Stimulated activated CD4-positive, alpha-beta T cell treated with anti-CD3 and anti-CD28 coated beads, Interleukin-12 subunit alpha, Interleukin-12 subunit beta, amount 100 ng/mL, for 48 hours (primary cell): Measurements from ENCODE around the gene PAX5.

Experiments
- DNase-seq, 3 donors: peaks; one replicate each; pipeline ENCODE4 v3.0.0-alpha.2; 2020; ENCODE audit warnings: low read depth in 2 of 3, low spot score in 1 of 3

Gene PAX5

DNA sequence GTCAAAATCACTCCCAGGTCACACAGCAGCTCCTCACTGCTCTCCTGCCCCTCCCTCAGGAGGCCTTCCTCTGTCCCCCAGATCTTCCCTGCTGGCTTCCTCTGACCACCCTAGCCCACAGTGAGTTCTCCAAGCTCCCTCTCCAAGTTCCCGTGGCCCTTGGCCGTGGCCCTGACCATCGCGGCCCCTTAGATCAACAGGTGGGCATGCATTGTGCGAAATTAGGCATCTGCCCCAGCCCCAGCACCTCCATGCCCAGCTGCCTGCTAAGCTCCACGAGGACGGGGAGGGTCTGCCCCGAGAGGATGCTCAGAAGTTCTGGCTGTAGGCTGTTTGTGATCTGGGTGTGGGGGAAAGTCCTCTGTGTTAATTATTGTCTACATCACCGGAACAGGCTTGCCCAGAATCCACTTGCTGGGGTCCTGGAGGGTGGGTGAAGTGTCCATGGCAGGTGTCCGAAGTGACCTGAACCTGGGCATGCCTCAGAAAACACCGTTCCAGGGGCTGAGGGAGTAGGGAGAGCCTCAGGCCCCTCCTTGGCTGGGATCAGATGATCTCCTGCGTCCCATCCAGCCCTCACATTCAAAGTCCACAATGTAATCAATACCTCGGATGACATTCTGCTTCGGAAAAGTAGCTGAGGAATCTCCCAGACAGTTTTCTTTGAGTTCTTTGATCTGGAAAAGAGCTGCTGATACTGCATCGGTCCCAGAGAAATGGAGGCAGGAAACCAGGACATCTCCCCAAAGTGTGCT is 194.8 kb downstream of the PAX5 start:
- no peak for DNase-seq

DNA sequence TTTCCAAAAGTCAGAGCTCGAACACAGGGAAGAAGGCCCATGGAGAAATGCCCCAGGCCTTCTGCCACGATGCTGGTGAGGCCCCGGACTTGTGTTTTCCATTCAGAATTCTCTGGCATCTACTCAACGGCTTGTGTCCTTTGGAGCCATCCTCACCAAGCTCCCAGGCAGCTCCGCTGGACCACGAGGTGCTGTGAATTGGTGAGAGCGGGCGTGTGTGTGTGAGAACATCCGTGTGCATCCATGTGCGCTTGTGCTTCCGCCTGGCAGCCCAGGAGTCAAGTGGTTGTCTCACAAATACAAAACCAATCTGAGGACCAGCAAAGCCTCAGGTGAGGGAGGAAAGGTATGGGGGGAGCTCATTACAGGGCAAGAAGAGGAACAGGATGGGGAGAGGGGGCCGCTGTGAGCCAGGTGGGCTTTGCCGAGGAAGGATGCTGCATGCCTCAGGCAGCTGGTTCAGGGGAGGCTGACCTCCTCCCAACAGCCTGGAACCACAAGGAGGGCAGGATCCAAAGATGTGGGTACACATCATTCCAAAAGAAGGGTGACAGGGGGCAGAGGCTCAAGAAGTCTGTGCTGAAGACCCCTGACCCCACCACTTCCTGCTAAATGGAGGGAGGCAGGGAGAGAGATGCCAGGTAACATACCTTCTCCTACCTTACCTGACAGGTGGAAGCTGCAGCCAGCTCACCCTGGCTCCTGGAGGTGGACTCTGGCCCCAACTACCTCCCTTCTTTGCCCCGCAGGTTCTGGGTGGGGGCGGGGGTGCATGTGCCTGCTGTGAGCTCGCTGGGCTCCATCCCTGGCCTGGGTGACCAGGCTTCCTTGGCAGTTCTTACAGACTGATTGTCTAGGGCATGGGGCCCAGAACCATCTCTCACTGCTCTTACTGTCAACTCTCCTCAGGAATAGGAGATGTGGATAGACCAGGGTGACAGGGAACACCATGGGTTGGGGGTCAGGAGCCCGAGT is 196.3 kb downstream of the PAX5 start:
- DNase-seq: no peak

DNA sequence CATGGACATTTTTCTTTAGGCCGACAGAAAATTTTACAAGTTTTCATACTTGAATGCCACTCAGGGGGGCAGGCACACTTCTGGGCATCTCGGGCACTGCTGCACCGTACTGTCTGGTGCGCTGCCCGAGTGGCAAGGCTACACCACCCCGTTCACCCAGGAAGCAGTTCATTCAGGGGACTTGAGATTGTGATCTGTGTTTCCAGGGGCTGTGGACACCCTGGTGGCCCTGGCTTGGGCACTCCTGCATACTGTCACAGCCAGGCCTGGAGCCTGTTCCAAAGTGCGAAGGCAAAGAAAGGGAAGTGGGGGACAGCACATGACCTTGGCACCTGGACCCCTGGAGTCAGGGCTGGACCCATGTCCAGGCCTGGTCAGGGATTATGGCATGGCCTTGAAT is 197.6 kb downstream of the PAX5 start:
- DNase-seq: no peak

DNA sequence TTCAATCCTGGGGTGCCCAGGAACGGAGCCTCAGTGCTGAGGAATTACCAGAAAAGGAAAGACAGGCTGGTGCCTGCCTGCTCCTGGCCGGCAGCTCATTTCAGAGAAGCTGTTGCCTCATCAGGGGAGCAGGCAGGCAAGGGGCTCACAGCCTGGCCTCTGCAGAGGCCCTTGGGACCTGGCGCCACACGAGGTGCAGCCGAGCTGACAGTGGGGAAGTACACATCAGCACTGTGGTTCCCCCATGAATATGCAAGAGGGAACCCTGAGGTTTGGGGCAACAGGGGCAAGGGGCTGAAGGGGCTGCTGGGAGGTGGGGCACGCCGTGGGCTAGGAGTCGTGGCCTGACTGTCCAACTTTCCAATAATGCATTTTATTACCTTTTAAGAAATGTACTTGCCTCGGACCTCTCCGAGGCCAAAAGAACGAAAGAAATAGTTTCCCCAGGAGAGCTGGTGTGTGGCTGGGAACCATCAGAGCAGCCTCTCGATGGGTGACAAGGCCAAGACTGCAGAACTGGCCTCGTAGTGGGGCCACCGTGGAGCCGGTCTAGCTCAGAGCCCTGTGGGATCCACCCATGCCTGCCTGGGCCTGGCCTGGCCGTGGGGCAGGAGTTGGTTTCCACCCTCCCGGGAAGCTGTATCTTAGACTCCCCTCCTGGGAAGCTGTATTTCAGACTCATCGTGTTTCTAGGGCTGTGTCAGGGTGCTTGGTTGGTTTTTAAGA is 198.6 kb downstream of the PAX5 start:
- no peak for DNase-seq

DNA sequence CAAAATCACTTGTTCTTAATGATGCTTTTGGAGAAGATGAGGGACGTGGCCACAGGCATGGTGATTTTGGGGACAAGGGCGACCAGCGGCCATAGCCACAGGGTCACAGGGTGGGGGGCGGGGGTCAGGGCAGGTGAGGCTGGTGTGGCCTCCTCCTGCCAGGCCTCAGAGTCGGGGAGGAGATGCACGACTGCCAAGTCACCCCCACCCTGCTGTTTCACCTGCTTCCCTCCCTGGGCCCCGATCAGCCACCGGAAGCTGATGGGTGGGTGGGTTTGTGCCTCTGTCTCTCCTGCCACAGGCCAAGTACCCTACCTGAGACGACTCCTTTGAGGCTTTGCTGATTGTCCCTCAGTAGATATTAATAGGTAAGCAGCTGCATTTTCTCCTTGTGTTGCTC is 199.3 kb downstream of the PAX5 start:
- no peak for DNase-seq

DNA sequence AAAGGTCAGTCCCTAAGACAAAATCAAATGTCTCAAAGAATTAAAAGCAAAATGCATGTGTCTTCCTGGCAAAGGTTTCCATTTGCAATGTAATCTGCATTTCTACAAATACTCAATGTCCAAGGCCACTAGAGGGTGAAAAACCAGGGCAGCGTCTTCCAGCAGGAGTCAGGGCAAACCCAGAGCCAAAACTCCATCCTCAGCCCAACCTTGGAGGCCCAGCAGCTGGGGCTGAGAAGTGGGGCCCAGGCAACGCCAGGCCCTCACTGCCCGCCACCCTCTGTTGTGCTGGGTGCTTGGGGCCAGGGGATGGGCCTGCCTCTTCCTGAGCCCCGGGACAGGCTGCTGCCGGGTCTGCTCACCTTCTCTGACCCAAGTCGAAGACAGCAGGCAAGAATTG is 200.1 kb downstream of the PAX5 start:
- DNase-seq: no peak

DNA sequence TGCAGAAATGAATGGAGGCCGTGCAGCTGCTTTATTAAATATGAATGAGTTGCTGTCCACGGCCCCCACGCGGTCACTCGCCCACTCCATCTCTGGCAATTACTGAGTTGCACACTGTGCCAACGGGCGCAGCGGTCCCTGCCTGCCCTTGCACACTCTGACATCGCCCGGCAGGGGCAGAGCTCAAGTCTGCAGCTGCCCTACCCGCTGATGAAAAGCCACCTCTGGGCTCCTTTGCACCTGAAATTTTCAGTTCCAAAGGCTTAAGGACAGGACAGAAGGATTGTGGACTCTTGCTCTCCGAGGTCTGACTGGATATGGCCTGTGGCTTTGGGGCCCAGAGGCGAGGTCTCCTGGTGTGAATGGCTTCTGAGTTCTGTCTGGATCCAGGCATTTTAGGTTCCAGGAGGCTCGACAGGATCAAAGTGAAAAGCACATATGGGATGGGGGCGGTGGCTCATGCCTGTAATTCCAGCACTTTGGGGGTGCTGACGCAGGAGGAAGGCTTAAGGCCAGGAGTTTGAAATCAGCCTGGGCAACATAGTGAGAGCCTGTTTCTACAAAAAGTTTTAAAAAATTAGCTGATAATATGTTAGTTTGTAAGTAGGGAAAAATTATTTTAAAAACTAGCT is 201.8 kb downstream of the PAX5 start:
- DNase-seq: no peak

DNA sequence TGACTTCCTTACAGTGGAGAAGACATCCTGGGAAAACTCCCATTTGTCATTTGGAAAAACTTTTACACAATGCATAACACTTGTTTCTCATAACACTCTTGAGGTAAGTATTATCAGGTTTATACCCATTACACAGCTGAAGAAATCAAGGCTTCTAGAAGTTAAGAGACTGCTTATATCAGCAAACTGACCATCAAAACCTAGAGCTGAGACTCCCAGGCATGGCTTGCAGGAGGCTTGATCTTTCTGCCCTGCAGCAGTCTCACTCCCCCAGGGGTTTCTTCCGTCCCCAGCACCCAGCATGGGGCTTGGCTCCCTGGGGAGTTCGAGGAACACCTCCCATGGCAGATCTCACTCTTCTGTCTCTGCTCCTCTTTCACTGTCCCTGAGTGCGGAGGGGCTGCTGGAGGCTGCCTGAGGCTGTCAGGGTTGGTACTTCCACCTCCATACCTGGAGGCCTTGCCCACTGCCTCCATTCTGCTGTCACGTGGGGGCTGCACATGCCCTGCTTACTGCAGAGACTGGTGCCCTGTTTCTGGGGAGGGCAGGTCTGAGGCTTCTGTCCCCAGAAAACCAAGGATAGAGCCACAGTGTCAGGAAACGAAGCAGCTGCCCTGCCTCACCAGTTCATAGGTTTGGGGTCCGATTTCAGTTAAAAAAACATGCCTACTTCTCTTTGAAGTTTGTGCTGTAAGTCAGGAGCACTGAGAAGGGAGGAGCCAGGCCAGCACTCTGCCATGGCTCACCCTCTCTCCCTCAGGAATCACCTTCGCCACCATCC is 202.5 kb downstream of the PAX5 start:
- DNase-seq: no peak

DNA sequence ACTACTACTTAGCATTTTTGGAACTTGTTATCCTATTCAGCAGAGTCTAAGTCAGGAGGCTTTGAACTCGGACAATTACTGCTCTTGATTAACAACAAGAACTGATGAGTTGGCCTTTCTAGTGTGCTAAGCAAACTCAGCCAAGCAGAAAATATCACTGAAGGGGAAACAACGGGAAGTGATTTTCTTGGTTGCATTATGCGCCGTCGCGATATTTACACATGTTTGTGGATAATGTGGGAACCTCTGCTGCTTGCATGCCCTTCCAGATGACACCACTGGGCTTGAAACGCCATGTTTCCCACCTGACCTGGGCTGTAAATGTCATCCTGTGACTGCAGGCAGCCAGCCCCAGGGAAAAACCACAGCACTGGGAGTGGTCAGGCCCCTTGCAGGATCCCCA is 205.5 kb downstream of the PAX5 start:
- no peak for DNase-seq

DNA sequence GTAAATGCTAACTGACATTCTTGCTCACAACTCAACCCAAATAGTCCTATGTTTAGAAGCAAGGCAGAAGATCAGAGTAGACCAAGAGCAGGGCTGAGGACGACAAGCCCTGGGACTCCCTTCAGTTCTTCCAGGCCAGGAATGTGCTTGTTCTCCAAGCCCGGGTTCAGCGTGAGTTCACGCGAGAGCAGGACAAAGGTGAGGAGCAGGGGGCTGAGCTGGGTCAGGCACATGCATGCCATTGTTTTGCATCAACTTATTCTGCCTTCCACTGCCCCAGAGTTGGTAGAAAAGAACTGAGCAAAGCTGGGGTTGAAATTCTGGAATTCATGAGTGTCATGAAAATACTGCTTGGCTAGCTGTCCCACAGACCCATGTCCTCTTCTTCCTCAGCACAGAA is 206.5 kb downstream of the PAX5 start:
- no peak for DNase-seq

DNA sequence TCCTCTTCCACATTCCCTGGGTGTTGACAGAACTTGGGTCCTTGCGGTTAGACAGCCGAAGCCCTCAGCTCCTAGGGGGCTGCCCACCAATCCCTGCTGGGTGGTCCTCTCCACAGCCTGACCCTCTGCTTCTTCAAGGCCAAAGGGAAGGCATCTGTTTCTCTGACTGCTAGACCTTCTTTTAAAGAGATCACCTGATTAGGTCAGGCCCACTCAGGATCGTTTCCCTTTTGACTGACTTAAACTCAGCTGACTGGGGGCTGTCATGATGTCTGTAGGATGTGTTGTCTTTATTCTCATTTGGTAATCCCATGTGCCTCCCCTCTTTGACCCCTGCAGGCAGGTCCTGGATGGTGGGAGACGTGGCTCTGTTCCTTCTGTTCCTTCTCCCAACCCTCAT is 207.5 kb downstream of the PAX5 start:
- DNase-seq: no peak

DNA sequence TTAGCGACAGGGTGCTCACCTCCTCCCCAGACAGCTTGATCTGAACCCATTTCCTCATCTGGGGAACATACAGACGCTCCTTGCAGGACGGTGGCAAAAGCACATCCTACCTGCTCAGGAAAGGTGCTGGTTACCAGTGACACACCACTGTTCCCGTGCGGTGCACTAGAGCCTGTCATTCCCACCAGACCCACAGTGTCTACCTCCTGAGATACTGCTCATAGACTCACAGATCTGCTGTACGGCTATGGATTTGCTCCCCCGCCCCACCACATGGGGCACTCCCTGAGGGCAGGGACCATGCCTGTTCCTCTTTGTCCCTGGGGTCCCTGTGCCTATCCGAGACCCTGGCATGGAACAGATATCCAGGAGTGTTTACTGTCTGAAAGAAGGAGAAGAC is 208.9 kb downstream of the PAX5 start:
- DNase-seq: no peak

DNA sequence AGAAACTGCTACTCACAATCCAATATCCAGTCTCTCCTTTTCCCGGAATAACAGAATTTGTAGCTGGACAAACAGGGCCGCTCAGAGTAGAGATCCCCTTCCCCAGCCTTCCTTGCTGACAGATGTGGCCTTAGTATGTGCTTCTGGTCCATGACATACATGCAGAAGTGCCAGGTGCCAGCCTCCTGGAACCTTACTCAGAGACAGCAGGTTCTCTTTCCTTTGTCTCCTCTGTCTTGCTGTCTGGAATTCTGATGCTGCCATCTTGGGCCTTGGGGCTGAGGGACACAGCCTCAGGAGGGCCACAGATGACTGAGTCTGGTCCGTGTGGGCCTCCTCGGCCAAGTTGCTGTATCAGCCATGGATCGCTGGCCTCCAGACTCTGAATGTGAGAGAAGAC is 210.1 kb downstream of the PAX5 start:
- DNase-seq: no peak

DNA sequence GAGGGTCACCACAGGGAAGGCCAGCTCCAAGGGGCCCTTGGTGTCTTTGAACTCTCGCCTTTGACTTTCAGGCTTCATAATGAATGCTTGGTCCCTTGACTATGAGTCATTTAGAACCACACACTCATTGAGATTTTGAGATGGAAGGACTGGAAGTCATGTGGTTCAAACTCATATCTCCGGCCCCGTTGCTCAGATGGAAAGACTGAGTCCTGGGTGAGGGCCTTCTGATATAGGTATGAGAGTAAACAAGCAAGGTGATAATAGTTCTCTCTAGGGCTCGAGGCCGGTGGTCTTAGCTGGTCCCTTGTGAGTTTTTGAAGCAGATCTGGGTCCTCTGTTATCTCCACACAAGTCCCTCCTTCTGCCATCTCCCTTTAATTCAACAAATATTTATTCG is 210.6 kb downstream of the PAX5 start:
- DNase-seq: no peak

DNA sequence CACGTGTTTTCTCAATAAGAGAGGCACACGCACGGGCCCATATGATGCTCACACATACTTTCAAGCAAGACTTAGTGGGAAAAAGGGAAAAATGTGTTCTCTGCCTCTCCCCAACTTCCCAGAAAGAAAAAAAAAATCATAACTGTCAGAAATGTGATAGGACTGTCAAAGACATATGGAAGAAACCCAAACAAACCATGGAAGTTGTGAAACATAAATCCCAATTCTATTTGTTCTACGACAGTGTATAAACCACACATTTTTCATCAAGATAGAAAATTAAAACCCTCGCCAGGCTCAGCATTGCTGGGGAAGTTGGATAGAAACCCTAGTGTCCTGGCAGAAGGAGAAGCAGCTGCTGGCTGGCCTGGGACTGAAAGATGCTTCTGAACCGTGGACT is 211.9 kb downstream of the PAX5 start:
- no peak for DNase-seq

DNA sequence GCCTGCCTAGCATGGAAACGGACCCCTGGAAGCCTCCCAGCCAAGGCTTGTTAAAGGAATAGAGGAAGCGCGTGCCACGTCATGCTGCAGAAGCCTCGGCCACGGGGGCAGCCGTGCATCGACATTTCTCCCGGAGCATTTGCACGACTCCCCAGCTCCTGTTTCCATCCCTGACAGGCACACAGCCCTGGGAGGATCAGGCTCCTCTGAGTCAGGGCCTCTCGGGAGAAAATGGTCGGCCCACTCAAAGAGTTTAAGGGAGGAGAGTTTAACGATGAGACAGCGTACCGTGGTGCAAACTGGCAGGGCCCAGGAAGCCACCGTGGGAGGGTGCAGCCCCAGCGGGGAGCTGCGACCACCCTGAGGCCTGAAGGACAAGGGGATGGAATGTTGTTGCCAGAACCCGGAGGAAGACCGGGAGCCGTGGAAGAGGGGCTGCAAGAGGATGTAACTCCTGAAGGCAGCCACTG is 213.6 kb downstream of the PAX5 start:
- no peak for DNase-seq

DNA sequence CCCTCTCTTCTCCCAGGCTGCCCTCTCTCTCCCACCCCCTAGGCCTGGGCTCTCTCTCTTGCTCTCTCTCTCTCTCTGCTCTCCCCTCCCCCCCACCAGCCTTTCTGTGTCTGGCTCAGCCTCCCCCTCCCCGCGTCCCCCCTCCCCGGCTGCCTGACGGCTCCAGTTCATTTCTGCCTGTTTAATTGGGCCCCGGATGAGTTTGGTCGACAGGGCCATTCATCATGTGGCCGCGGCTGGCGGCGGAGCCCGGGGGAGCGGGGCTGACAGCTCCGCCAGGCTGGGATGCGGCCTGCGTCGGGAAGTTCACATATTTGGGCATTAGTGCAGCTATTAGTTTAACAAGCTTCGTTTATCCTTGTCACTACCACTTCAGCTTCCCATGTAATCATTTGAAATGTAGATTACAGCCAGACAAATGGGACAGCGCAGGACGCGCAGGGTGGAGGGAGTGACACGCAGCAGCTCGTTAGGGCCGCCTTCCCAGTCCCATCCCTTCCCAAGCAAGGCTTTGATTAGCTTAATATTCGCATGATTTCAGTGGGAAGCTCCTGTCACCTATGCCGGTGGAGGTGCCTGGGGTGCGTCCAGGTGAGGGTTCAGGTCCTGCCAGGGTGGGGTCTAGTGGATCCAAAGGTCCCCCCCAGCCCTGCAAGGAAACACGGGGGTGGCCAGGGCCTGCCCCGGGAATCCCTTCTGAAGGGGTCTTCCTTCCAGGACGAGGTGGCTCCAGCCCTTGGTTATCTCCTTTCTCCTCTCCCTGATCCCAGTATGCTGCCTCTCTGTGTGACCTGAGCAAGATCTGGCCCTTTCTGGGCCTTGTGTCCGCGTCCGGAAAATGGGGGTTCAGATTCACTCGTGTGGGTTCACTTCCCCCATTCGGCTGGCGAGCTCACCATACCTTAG is 214.8 kb downstream of the PAX5 start:
- no peak for DNase-seq

DNA sequence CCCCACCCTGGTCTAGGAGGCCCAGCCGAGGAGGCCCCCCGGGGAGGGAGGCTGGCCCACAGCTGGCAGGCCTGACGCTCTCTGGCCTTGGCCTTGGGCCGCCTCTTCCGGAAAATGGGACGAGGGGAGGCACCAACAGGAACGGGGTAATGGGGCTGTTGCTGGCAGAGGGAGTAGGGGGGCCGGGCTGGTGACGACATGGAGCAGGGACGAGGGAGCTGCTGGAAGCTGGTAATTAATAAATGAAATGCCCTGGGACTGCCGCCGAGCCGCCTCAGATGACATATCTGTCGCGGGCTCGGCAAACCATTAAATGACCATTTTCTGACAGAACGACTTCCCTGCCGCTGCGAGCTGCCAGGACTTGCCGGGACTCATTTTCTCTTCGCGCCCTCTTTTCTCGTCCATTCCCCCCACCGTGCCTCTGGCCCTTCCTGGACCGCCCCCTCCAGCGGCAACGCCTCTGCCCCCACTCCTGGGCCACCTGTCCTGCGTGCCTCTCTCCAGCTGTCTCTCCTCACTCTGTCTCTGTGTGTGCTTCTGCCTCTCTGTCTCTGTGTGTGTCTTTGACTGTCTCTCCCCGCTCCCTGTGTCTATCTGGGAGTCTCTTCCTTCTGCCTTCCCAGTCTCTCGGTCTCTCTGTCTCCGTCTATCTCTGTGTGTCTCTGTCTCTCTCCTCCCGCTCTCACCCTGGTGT is 215.7 kb downstream of the PAX5 start:
- no peak for DNase-seq
